22Rv1 (cell line): ENCODE data around the gene NARF.

Experiments used
- CTCF ChIP-seq: fragments of 450-650 bp; IDR thresholded peaks from 2 replicates; pipeline ENCODE4 v1.5.1; 2017; ENCODE audit warnings: mild to moderate bottlenecking
- ZFX ChIP-seq: fragments of 450-650 bp; IDR thresholded peaks from 2 replicates; pipeline ENCODE4 v1.6.1; 2017; ENCODE audit warnings: antibody characterized with exemption, borderline replicate concordance

GRCh38 chr17:82410014-82410716 is 48.4 kb upstream of the NARF start:
- TF ChIP-seq CTCF, result no peak
- no peak for TF ChIP-seq ZFX
